EL (cell line): ENCODE results near the gene ADAMTS14.
A peak's percentile ranks its signal among the peaks of the same experiment; 100 is the strongest.

ENCODE experiments used
- DNase-seq: peaks from one replicate; pipeline ENCODE4 v3.0.0-alpha.2; 2016

The ADAMTS14 gene

DNA sequence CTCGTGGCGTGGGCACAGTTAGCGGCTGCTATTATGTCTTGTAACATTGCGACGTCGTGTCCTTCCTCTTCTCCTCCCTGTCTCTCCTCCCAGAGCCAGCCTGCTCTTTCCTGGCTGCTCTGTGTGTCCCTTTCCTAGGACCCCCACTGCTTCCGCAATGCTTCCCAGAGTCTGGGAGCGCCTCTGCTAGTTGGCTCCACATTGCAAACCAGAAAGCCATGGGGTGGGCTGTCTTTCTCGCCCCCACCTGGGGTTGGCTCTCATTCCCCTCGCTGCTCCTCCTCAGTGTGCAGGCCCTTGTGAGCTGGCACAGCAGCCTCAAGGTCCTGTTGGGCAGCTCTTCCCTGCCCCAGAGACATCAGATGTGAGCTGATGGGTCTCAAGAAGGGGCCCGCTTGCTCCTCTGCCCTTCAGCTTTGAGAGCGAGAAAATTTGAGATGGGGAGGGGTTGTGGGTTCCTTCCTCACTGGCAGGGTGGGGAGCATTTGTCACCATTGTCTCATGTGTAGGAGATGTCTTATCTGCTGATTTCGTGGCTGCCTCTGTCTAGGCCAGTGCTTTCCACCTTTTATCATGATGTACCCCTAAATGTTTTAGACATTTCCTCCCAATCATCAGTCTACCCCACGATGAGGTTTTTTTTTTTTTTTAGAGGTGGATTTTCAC lies 3.3 kb downstream of the ADAMTS14 start:
- no peak for DNase-seq

DNA sequence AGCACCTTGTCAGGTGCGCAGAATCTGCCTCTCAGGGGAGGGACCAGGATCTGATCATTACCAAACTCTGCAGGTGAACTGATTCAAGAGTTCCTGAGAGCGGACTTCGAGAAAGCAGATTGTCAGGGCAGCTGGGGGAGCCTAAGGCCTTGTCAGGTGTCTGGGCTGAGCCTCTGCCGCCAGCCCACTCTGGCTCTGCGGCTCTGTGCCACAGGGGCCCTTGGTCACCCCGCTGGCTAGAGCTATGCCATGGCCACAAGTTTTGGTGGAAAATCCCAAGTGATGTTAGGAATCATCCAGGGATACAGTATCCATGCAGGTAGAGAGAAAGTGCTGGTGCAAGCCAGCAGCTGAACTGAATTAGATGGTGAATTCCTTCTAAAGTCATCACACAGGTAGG lies 4.2 kb downstream of the ADAMTS14 start:
- no peak for DNase-seq

DNA sequence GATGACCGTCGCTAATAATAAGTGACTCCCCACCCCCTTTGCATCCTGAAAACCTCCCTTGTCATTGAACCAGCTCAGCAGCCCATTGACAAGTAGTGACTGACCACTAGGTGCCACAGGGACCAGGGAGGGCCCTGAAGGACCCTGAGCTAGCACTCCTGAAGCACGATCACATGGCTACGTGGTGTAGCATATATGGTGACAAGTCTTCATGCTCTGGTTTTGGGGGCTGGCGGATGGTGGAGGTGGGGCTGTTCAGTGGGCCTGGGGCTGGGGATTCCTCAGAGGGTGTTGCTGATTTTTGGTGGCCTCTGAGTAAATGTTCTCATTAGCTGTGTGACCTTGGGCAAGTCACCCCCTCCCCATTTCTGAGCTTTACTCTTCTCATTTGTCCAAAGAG lies 4.7 kb downstream of the ADAMTS14 start:
- DNase-seq, result no peak

DNA sequence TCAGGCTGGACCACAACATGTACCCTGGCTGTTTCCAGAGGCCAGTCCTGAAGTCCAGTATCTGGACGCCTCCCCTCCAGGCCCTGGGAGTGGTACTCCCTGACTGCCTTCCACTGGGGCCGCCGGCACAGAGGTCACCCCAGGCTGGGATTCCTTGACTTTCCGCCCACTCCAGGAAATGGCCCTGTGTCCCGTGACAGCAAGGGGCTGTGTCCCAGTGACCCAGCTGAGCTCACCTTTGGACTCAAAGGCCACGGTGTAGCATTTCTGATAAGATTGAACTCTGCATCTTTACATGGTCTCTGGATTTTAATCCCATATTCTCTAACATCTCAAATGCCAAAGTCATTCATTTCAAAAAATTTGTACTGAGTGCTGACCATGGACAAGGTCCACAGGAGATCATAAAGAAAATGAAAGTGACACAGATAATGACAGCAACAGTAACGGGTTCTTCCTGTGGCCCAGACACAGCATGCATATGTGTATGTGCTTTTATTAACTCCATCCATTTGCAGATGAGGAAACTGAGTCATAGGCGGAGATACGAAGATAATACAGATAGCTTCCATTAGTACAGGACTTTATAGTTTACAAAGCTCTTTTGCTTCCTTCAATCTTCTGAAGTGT lies 5.4 kb downstream of the ADAMTS14 start:
- no peak for DNase-seq

DNA sequence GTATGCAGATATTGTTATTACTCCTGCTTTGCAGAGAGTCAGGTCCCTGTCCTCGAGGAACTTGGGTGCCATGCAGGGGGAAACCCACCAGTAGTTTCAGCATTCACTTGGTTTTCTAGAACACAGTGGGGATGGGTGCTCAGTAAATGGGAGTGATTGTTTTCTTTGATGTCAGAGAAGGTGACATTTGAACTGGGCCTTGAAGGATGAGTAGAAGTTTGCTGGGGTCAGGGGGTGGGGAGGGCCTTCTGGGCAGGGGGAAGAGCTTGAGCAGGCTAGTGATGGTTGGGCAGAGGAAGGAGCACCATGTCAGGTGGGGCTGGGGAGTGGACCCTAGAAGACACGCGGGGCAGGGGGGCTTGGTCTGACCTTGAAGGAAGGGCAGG lies 5.9 kb downstream of the ADAMTS14 start:
- DNase-seq, result no peak

DNA sequence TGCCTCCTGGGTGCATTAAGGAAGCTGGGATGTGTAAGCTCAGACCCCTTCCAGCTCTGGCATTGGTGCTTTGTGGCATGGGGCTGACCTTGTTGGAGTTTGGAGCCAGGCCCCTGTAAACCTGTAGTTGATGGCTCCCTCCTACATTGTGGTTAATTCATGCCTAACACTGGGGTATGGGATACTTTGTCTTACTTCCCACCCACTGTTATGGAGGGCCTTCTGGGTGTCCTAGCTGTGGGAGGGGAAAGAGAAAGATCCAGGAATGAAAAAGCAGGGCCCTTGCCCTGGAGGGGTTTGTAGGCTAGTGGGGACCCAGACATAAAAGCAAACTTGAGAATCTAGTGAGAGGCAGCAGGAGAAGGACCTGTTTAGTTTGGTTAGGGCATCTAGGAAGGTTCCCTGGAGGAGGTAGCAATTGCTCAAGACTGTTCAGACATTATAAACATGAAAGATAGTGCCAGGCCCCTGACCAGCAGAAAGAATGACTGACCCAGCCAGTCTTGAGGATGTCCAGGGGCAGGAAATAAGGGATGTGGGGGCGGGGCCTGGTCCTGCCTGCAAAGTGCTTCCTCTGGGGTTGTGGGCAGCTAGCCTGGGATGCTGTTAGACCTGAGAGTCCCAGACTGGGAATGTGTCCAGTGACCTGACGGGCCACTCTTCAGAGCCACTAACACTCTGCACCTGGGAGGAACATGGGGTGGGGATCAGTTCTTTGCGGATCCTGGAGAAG lies 6.6 kb downstream of the ADAMTS14 start:
- peak; percentile 40 for DNase-seq

DNA sequence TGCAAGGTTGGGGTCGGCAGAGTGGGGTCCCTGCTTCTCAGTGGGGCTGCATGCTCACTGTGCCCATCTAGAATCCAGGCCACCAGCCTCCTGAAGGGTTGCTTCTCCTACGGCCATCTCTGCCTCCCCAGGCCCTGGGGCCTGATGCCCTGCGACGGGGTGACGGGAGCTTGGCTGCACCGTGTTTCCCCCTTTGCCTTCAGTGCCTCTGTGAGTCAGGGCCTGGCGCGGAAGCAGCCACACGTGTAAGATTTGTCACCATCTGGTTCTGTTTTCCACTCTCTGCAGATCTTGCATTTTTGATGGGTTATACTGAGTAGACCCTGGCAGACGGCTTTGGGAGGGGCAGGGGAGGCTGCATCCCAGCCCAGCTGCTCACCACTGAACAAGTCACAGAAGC lies 7.2 kb downstream of the ADAMTS14 start:
- DNase-seq, result peak; percentile 81

DNA sequence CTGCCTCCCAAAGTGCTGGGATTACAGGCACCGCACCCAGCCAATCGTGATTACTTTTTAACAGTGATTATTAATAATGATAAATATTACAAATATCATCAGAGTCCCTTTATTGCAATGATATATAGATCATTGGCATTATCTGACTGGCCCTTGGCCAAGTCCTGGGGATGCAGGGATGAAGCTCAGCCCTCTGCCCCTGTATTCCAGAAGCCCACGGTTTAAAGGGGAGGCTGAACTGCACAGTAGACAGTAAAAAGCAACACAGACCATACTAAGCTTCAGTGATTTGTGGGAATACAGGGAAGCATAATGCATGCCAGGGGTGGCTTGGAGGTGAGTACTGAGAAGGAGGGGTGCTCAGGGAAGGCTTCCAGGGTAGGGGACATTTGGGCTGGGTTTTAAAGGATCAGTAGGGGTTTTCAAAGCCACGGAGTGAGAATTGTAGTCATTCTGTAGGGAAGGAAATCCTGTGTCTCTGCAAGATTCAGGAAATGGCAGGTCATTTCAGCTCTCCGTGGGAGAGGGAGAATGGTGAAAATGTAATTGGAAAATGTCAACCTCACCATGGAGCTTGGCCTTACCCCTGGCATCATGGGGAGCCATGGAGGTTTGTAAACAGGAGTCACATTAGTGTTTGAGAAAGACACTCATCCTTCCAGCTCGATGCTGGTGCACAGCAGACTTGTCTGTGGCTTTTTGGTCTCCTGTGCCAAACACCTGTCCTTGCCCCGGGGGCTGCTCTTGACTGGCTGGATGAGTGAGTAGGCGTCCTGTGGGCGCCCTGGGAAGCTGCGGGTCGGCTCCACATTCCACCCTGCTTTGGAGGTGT lies 8.8 kb downstream of the ADAMTS14 start:
- DNase-seq, result no peak

DNA sequence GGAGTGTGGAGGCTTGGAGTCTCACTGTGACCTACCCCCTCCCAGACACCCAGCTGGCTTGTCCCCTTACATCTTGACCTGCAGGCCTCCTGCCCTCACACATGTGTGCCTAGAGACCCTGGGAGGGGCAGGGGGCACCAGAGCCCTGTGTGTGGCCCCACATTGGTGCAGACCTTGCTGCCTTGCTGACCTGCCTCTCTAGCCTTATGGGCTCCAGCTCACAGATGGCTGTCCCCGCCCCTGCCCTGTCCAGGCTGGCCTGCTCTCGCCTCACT lies 9.4 kb downstream of the ADAMTS14 start:
- no peak for DNase-seq

DNA sequence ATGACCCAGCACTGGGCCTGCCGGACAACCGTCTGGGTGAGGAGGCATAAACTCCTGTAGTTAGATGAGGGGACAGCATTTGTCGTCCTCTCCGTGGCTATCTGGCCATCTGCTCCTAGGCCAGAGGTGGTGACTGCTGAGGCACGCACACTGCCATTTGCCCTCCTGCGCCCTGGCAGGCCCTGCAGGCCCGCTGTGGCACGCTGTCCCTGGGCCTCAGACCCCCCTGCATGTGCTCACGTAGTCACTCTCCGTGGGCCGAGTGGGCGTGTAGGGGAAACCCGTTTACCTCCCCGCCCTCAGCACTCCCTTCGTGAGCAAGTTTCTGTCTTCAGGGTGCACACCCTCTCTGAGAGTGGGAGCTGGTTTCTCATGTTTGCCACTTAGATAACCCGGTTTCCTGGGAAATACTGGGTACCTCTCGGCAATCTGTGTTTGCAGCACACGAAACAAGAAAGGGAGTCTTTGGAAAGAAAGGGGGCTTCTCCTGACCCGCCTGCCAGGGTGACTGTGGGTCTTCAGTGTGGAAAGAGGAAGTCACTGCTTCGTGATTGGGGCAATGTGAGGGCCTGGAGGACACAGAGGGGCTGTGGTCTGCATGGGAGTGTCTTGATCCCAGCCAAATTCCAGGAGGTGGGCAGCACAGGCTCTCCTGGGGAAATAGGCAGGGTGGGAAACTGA lies 10.8 kb downstream of the ADAMTS14 start:
- no peak for DNase-seq

DNA sequence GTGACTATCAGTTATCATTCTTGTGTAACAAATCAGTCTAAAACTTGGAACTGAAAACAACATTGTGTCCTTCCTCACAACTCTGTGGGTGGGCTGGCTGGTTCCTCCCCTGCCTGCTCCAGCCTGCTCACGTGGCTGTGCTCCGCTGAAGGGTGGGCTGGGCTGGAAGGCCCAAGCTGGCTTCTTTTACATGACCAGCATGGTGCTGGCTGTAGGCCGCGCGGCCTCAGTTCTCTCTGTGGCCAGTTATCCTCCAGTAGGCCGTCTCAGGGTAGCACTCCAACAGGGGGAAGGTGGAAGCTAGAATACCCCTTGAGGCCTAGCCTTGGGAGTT lies 11.3 kb downstream of the ADAMTS14 start:
- no peak for DNase-seq

DNA sequence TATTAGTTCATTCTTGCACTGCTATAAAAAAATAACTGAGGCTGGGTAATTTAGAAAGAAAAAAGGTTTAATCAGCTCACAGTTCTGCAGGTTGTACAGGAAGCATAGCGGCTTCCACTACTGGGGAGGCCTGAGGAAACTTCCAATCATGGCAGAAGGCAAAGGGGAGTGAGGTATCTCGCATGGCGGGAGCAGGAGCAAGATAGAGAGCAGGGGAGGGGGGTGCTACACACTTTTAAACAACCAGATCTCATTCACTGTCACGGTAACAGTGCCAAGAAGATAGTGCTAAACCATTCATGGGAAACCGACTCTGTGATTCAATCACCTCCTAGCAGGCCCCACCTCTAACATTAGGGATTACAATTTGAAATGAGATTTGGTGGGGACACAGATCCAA lies 11.6 kb downstream of the ADAMTS14 start:
- DNase-seq, result no peak

DNA sequence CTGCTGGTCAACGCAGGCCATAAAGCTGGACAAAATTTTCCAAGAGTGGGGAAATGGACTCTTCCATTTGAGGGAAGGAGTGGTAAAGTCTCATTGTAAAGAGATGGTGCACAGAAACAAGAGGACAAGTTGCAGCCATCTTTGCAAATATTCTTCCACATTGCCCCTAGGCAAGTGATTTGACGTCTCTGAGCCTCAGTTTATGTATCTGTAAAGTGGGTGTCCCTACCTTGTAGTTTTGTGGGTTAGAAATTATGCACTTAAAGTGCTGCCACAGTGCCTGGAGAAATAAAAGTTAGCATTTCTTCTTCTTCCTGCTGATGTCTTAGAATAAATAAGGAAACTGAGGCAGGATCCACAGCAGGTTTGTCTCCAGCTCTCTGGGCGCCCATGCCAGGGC lies 12.1 kb downstream of the ADAMTS14 start:
- no peak for DNase-seq

DNA sequence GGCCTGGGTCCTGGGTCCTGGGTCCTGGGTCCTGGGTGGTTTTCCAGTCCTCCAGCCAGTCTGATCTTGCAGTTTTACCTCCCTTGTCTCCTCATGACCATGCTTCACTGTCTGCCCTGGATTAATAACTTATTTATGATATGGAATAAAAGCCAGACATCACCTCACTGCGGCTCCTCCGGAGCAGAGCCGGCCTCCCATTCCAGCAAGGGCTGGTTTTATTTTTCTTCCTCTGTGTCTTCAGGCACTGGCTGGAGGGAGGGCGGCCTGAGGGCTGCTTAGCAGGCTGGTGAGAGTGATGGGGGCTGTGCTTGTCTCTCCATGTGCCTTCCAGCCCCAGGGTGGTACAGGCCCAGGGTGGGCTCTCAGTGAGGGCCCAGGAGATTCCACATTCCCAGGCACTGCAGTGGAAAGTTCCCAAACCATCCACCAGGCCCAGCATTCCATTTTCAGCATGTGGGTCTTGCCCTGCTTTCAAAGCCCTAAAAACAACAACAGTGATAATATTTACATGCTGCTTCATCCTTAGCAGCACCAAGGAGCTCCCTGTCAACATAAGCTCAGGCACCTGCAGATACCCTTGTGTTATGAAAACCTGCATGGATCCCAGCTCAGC lies 12.6 kb downstream of the ADAMTS14 start:
- no peak for DNase-seq

DNA sequence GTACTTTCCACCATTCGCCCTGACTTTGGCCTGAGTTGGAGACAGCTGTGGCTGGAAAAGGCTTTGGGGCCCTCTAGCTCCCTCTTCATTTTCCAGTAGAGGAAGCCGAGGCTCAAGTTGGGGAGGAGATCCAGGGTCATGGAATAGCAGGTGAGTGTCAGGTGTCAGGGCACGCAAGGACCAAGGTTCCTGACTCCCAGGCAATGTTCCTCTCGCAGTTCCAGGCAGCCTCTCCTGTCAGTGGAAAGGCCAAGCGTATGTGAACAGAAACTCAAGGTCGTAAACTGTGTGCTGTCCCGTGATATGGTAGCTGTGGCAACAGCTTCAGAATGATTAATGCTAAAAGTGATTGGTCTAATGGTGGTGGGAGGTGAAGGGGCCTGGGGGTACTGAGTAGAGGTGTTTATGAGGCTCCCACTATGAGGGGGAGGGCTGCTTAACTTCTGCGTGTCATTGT lies 13.2 kb downstream of the ADAMTS14 start:
- DNase-seq, result no peak

DNA sequence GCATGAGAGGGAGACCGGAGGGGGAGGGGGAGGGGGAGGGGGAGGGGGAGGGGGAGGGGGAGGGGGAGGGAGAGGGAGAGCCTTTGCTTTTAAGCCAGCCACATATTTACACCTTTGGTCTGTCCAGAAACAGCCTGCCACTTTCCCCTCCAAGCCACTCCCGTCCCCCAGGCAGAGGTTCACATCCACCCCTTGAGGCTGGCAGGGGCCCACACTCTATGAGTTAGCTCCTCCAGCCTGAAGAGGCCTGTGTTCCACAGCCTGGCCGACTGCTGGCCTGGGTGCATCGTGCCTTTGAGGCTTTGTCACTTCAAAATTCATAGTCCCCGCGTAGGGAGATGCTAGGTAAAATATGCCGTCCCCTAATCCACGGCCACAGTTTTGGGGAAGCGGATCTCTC lies 16.5 kb downstream of the ADAMTS14 start:
- no peak for DNase-seq

DNA sequence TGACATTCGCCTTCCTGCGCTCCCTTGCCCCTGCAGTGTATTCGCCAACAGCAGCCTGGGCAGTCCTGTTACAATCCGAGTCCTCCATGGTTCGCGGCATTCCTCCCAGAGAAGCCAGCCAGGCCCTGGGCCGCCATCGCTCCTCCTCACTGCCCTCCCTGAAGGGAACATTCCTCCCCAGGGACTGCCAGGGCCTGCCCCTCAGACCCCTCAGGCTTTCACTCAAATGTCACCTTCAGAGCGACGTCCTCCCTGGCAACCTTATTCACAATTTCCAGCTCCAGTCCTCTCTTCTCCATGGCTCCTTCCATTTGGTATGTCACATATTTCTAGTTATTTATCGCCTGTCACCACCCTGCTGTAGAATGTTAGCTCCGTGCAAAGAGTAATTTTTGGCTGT lies 17.4 kb downstream of the ADAMTS14 start:
- DNase-seq, result no peak

DNA sequence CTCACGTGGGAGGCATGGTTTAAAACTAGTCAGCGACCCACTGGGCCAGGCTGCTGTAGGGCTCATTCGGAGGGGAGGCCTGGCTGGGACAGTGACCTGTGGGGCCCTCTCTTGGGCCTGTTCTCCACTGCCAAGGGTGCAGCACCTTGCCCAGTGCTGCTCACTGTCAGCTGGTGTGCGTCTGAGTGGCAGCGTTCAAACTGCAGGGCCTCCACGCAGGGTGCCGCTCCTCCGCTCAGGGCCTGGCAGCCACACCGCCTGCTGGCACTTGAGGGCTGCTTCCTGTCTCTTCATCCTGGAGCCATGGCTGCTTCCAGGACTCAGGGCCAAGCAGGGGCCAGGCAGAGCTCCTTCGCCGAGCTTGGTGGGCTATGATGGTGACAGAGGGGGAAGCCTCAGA lies 18.3 kb downstream of the ADAMTS14 start:
- no peak for DNase-seq

DNA sequence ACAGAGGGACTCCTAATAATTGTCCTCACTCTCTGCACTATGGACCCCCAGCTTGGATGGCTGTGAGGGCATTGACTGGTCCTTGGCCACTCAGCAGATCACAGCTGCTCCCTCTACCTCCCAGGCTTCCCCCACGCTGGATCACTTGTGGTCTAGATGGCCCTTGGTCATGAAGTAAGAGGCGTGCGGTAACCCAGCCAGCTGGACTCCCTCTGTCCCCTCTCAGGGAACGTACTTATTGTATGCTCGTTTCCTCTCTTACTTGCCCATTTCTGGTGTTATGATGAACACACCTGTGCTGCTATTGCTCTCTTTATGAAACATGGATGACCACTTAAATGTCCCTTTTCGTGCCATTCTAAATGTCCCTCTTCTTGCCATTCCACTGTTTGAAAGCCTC lies 19.3 kb downstream of the ADAMTS14 start:
- DNase-seq, result no peak

DNA sequence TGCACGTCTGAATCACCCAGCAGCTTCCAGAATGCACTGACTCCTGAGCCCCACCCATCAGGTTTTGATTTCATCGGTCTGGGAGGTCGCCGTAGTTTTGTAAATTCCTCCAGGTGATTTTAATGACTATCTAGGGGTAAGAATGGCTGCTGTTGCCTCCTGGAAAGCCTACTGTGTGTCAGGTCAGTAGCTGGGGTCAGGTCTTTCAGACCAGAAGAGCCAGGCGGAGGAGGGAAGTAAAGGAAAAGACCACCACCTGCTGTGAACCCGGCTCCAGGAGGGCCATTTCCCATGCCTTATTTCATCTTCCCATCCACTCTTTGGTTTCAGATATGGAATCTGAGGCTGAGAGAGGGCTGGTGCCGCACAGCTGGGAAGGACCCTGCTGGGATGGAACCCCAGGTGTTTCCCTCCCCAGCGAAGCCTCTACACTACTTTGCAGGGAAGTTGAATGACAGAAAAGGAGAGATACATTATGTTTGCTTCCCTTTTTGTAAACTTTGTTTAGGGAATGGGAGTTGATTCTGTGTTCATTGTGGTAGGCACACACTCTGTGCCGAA lies 19.8 kb downstream of the ADAMTS14 start:
- no peak for DNase-seq

DNA sequence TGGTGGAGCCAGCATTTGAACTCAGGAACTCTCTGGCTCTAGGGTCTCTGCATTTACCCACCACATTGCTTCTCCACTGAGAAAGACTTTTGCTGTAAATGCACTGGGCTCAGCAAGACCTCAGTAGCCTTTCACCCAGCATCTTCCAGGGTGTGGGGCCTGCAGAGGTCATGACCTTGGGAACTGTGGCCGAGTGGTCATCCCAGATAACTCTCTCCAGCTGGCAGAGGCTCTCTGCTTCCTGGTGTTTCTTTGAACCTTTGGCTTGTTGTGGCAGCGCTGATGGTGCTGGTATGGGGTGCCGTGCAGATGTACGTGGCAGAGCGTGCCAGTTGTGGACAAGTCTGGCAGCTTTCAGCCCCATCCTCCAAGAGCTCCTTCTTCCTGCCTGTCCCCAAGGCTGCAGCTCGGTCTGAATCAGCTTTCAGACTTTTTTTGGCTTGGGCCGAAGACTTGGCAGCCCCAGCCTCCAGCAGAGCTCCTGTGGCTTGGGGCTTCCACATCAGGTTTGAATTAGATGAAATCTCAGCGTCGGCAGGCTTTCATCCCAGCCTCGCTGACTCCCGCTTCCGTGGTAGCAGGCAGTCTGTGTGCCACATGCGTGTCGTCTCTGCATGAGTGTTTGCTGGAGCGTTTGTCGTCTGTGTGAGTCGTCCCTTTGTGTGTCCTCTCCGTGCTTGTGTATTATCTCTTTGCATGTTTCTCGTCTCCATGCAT lies 21.5 kb downstream of the ADAMTS14 start:
- DNase-seq, result peak; percentile 82
